Measurements from ENCODE around the gene TMEM154.

Gene TMEM154

GRCh38 chr4:152613351-152613750, 66.4 kb downstream of the TMEM154 start:
- Histone ChIP-seq H3K27ac (ENCODE audit: extremely low read depth, low read depth, low read length) (no peak overlapping the region), H3K9me3 (ENCODE audit: control insufficient read depth, insufficient read depth, low read depth, low read length) (no peaks in the 10 kb centered on the region), H3K4me3 (ENCODE audit: low read depth, low read length) (no peak overlapping the region), H3K4me1 (ENCODE audit: control insufficient read depth, insufficient read depth, low read length) (peaks cover 3% of the 10 kb centered on the region; the same call in 1 of the 2 replicates), H3K36me3 (ENCODE audit: control insufficient read depth in 2 of 2, insufficient read depth in 1 of 2, low read length in 2 of 2) (no peaks in the 10 kb centered on the region)
- CTCF ChIA-PET: no interaction called here
- POLR2A ChIA-PET: no interaction called here
- no peak for TF ChIP-seq KLF1 (tag by site-specific recombination; IDR thresholded peaks at IDR 0.05)
- no peak for TF ChIP-seq ZNF175 (tag by site-specific recombination; IDR thresholded peaks at IDR 0.05)
- TF ChIP-seq ZNF350 (tag by site-specific recombination; IDR thresholded peaks at IDR 0.05): no peak
- no peak for TF ChIP-seq ZSCAN16 (tag by site-specific recombination; IDR thresholded peaks at IDR 0.05)
- TF ChIP-seq OSR2 (tag by site-specific recombination; IDR thresholded peaks at IDR 0.05): no peak
- no peak for TF ChIP-seq ZNF513 (tag by site-specific recombination; IDR thresholded peaks at IDR 0.05)
- no peak for TF ChIP-seq ZNF830 (tag by site-specific recombination; IDR thresholded peaks at IDR 0.05; ENCODE audit: low read depth)
- no peak for TF ChIP-seq ZNF366 (tag by site-specific recombination; conservative IDR thresholded peaks at IDR 0.05)
- no peak for TF ChIP-seq ZFP3 (tag by site-specific recombination; IDR thresholded peaks at IDR 0.05; ENCODE audit: low read depth)
- TF ChIP-seq ZSCAN18 (tag by site-specific recombination; IDR thresholded peaks at IDR 0.05): no peak
- TF ChIP-seq ZBTB44 (tag by site-specific recombination; IDR thresholded peaks at IDR 0.05): no peak
- no peak for TF ChIP-seq ZNF776 (tag by site-specific recombination; IDR thresholded peaks at IDR 0.05; ENCODE audit: borderline replicate concordance)
- TF ChIP-seq ZNF138 (tag by site-specific recombination; IDR thresholded peaks at IDR 0.05; ENCODE audit: borderline replicate concordance): no peak
- TF ChIP-seq ZNF423 (tag by site-specific recombination; IDR thresholded peaks at IDR 0.05): no peak
- TF ChIP-seq ZNF341 (tag by site-specific recombination; IDR thresholded peaks at IDR 0.05; ENCODE audit: low read depth): no peak
- no peak for TF ChIP-seq SCRT2 (tag by site-specific recombination; IDR thresholded peaks at IDR 0.05)

GRCh38 chr4:152610131-152610530, 69.7 kb downstream of the TMEM154 start:
- ChIA-PET POLR2A (no interaction called here), CTCF (no interaction called here)
- peaks cover 3% of the 10 kb centered on the region; the same call in 1 of the 2 replicates for H3K4me1 ChIP-seq (ENCODE audit: control insufficient read depth, insufficient read depth, low read length)
- TF ChIP-seq ZNF514 (tag by site-specific recombination; IDR thresholded peaks at IDR 0.05) (no peak), ZSCAN5A (tag by site-specific recombination; IDR thresholded peaks at IDR 0.05) (no peak), MEIS1 (CRISPR knock-in tag; IDR thresholded peaks at IDR 0.05; ENCODE audit: borderline replicate concordance) (no peak), CTCF (tag by site-specific recombination; IDR thresholded peaks at IDR 0.05) (no peak), ZNF324 (tag by site-specific recombination; IDR thresholded peaks at IDR 0.05) (no peak), ZNF221 (tag by site-specific recombination; IDR thresholded peaks at IDR 0.05; ENCODE audit: borderline replicate concordance) (no peak), REPIN1 (tag by site-specific recombination; IDR thresholded peaks at IDR 0.05; ENCODE audit: low read depth) (no peak), ZNF791 (tag by site-specific recombination; IDR thresholded peaks at IDR 0.05) (no peak)

More at GRCh38 chr4:152610131-152610530, 69.7 kb downstream of the TMEM154 start:
- Histone ChIP-seq H3K36me3 (ENCODE audit: control insufficient read depth in 2 of 2, insufficient read depth in 1 of 2, low read length in 2 of 2) (no peaks in the 10 kb centered on the region), H3K9me3 (ENCODE audit: control insufficient read depth, insufficient read depth, low read depth, low read length) (no peaks in the 10 kb centered on the region), H3K4me3 (ENCODE audit: low read depth, low read length) (no peak overlapping the region), H3K27ac (ENCODE audit: extremely low read depth, low read depth, low read length) (no peak overlapping the region)
